Measurements from ENCODE around the gene RGS5. TPM values are rescaled to one million over a fixed set of nuclear protein-coding genes. Genes with fewer than 3 reads are reported as not detected.

RGS5 gene
- total RNA-seq, 1 donor from 2014 or later, result 209 TPM

DNA sequence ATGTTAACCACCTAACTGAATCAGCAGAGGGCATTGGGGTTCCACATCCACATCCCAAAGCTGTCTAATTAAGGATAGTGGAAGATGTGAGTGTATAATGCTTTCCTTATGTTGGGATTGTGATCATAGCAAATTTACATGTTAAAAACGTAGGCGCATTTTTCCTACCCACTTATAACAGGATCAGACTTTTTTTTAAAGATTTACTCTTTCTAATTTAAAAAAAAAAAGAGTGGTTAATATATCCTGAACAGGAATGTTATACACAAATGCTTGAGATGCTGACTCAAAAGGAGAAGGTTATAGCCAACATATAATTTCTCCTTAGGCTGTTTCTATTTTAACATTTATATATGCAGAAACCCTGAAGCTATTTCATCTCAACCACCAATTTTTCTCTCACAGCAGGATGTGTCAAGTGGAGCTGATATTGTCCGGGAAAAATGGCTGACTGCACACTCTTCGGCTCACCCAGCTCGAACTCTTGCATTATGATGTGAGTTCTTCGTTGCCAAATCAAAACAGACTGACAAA, 40.3 kb downstream of the RGS5 start:
- peaks cover 43% of the 10 kb centered on the region for H3K36me3 Mint-ChIP-seq
- H3K27ac Mint-ChIP-seq, result peak overlapping the region; percentile 31
- no peaks in the 10 kb centered on the region for H3K27me3 Mint-ChIP-seq (ENCODE audit: low read depth)
- H3K9me3 Mint-ChIP-seq, result peaks cover 14% of the 10 kb centered on the region
- H3K4me3 Mint-ChIP-seq, result no peak overlapping the region
- no peak for DNase-seq (ENCODE audit: low spot score in 2 of 2, unreplicated experiment in 2 of 2)
- TF ChIP-seq, protein P1, sequence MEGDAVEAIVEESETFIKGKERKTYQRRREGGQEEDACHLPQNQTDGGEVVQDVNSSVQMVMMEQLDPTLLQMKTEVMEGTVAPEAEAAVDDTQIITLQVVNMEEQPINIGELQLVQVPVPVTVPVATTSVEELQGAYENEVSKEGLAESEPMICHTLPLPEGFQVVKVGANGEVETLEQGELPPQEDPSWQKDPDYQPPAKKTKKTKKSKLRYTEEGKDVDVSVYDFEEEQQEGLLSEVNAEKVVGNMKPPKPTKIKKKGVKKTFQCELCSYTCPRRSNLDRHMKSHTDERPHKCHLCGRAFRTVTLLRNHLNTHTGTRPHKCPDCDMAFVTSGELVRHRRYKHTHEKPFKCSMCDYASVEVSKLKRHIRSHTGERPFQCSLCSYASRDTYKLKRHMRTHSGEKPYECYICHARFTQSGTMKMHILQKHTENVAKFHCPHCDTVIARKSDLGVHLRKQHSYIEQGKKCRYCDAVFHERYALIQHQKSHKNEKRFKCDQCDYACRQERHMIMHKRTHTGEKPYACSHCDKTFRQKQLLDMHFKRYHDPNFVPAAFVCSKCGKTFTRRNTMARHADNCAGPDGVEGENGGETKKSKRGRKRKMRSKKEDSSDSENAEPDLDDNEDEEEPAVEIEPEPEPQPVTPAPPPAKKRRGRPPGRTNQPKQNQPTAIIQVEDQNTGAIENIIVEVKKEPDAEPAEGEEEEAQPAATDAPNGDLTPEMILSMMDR (IDR thresholded peaks at IDR 0.05; ENCODE audit: unreplicated experiment), result no peak
- peaks cover 24% of the 10 kb centered on the region for H3K4me1 Mint-ChIP-seq

DNA sequence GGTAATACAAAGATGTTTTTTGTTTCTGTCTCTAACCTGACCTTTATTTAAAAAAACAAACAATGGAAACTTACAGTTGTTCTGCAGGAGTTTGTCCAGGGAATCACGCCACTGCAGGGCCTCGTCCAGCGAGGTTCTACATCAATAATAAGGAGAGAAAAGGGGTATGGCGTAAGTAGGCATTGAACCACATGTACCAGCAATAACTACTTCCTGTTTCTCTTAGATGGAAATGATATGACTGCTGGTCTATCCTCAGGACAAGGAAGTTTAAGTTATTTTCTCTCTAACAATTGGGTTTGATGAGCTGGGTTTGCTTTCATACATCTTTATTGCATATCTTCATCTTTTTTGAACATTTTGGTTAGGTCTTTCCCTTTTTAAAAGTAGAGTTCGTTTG, 40.9 kb downstream of the RGS5 start:
- Mint-ChIP-seq H3K27me3 (ENCODE audit: low read depth) (no peaks in the 10 kb centered on the region), H3K27ac (peak overlapping the region; percentile 31), H3K36me3 (peaks cover 43% of the 10 kb centered on the region), H3K4me1 (peaks cover 18% of the 10 kb centered on the region), H3K4me3 (no peak overlapping the region), H3K9me3 (peaks cover 14% of the 10 kb centered on the region)
- TF ChIP-seq, protein P1 (IDR thresholded peaks at IDR 0.05; ENCODE audit: unreplicated experiment), result no peak
- DNase-seq (ENCODE audit: low spot score in 2 of 2, unreplicated experiment in 2 of 2), result no peak

DNA sequence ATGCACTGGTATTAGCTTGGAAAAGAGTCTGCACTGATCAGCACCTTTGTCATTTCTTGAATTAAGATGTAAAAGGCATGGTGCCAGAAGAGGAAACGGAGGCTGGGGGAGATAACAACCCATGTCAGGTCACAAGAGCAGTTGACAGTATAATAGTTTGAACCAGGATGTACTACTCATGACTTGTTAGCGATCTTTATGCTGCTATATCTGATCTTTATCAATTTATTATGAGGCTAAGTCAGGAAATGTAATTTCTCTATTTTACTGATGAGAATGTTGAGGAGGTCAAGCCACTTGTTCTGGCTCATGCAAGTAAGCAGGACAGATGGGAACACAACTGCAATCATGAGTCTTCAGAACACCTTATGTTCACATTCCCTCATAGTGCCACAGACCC, 41.4 kb downstream of the RGS5 start:
- TF ChIP-seq, protein P1 (IDR thresholded peaks at IDR 0.05; ENCODE audit: unreplicated experiment), result no peak
- Mint-ChIP-seq H3K4me1 (peaks cover 13% of the 10 kb centered on the region), H3K4me3 (no peak overlapping the region), H3K27me3 (ENCODE audit: low read depth) (no peaks in the 10 kb centered on the region), H3K27ac (no peak overlapping the region), H3K9me3 (peaks cover 14% of the 10 kb centered on the region), H3K36me3 (peaks cover 43% of the 10 kb centered on the region)
- DNase-seq (ENCODE audit: low spot score in 2 of 2, unreplicated experiment in 2 of 2), result no peak

DNA sequence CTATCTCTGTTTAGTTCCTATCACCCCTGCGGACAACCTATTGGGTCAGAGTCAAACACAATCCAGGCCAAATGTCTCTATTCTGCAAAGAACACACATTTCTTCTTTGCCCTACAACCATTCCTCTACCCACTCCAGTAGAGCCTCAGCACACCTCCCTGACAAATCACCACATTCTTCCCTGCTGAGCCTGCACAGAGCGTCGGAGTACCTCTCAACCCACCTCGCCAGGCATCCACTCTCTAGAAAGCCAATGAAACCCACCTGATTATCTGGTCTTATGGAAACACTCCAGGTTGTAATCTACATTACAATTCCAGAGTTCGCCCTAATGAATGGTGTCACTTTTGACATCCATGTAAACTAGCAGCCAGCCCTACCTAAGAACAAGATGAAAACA, 47.1 kb downstream of the RGS5 start:
- Mint-ChIP-seq H3K9me3 (peaks cover 14% of the 10 kb centered on the region), H3K27ac (no peak overlapping the region)

DNA sequence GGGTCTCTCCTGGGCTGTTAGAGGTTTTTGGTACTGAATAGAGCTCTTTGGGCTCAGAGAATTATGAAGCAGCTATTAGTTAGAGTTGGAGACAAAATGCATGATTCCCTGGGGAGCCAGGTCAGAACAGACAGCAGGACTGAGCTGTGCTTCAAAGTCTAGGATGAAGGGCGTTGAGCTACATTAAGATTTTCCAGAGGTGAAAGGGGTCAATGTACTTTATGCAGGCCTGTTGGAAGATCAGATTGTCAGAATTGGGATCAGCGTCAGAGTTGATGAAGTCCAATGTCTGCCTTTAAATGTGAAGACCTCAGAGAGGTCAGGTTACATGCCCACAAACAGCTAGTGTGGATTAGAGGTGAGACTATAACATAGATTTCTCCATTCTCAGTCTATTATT, 53.8 kb downstream of the RGS5 start:
- peaks cover 29% of the 10 kb centered on the region for H3K36me3 Mint-ChIP-seq
- peaks cover 3% of the 10 kb centered on the region for H3K9me3 Mint-ChIP-seq
- no peak overlapping the region for H3K4me3 Mint-ChIP-seq

More for the DNA sequence above, 47.1 kb downstream of the RGS5 start:
- Mint-ChIP-seq H3K36me3 (peaks cover 43% of the 10 kb centered on the region), H3K4me3 (no peak overlapping the region), H3K4me1 (no peaks in the 10 kb centered on the region), H3K27me3 (ENCODE audit: low read depth) (no peaks in the 10 kb centered on the region)
- TF ChIP-seq, protein P1 (IDR thresholded peaks at IDR 0.05; ENCODE audit: unreplicated experiment), result no peak
- DNase-seq (ENCODE audit: low spot score in 2 of 2, unreplicated experiment in 2 of 2), result no peak

More for the DNA sequence above, 53.8 kb downstream of the RGS5 start:
- no peak for DNase-seq (ENCODE audit: low spot score in 2 of 2, unreplicated experiment in 2 of 2)
- Mint-ChIP-seq H3K27ac (no peak overlapping the region), H3K4me1 (peaks cover 7% of the 10 kb centered on the region), H3K27me3 (ENCODE audit: low read depth) (no peaks in the 10 kb centered on the region)
- TF ChIP-seq, protein P1 (IDR thresholded peaks at IDR 0.05; ENCODE audit: unreplicated experiment), result no peak
